HEK293 (cell line): ENCODE data around the gene ESRRA.

Experiments
- CTCF ChIA-PET: fragments of 350-600 bp; formaldehyde crosslinking; extraction: SDS; loops from one replicate; lab custom pipeline; 2021; ENCODE audit warnings: antibody characterized with exemption; lab: Yijun Ruan, JAX
- POLR2A ChIA-PET: fragments of 300-600 bp; formaldehyde crosslinking; extraction: SDS; loops from one replicate; lab custom pipeline; 2020; ENCODE audit warnings: antibody characterized with exemption, inconsistent platforms; lab: Yijun Ruan, JAX
- H3K27ac ChIP-seq: fragments of 200-500 bp; sonication (Bioruptor generic); 2 replicates; pipeline ENCODE4 v1.5.1; 2014; ENCODE audit warnings: low read depth, low read length, control low read depth, inconsistent platforms; ENCODE audit errors: extremely low read depth
- H3K36me3 ChIP-seq, 2 experiments: fragments of 200-500 bp in 1 of 2; sonication (Bioruptor generic) in 1 of 2; 1 replicate in 1 of 2; 2 replicates in 1 of 2; pipeline ENCODE4 v1.5.1; 2014 to 2017; ENCODE audit warnings: inconsistent platforms in 2 of 2, low read length in 2 of 2; ENCODE audit not compliant: control insufficient read depth in 2 of 2, insufficient read depth in 1 of 2
- H3K4me1 ChIP-seq: fragments of 200-500 bp; sonication (Bioruptor generic); 2 replicates; pipeline ENCODE4 v1.5.1; 2014; ENCODE audit warnings: mild to moderate bottlenecking, low read length, inconsistent platforms; ENCODE audit not compliant: control insufficient read depth, insufficient read depth
- H3K4me3 ChIP-seq: 2 replicates; pipeline ENCODE4 v1.5.1; 2011; ENCODE audit warnings: low read depth, mild to moderate bottlenecking, control low read depth, low read length, moderate library complexity
- H3K9me3 ChIP-seq: fragments of 200-500 bp; sonication (Bioruptor generic); 2 replicates; pipeline ENCODE4 v1.5.1; 2014; ENCODE audit warnings: low read depth, low read length, inconsistent platforms; ENCODE audit not compliant: control insufficient read depth, insufficient read depth
- EGR2 ChIP-seq: fragments of 450-650 bp; formaldehyde crosslinking; IDR thresholded peaks from 2 replicates; pipeline ENCODE4 v1.5.1; 2016; ENCODE audit warnings: low read depth, missing biosample characterization, missing genetic modification characterization
- HOXD13 ChIP-seq: sonication (generic); formaldehyde crosslinking; IDR thresholded peaks from 2 replicates; pipeline ENCODE4 v1.8.0; 2022; ENCODE audit warnings: missing genetic modification reagents, borderline replicate concordance
- PRDM10 ChIP-seq: fragments of 450-650 bp; formaldehyde crosslinking; IDR thresholded peaks from 2 replicates; pipeline ENCODE4 v1.5.1; 2016; ENCODE audit warnings: missing biosample characterization, missing genetic modification characterization
- REST ChIP-seq: fragments of 450-650 bp; formaldehyde crosslinking; IDR thresholded peaks from 2 replicates; pipeline ENCODE4 v1.5.1; 2016; ENCODE audit warnings: missing biosample characterization, missing genetic modification characterization
- ZBTB11 ChIP-seq: fragments of 450-650 bp; formaldehyde crosslinking; conservative IDR thresholded peaks from 2 replicates; pipeline ENCODE4 v1.5.1; 2016; ENCODE audit warnings: low read depth, missing biosample characterization, missing genetic modification characterization
- ZBTB17 ChIP-seq: fragments of 450-650 bp; formaldehyde crosslinking; IDR thresholded peaks from 2 replicates; pipeline ENCODE4 v1.5.1; 2016; ENCODE audit warnings: missing biosample characterization, missing genetic modification characterization
- ZNF10 ChIP-seq: fragments of 450-650 bp; formaldehyde crosslinking; IDR thresholded peaks from 2 replicates; pipeline ENCODE4 v1.5.1; 2017; ENCODE audit warnings: missing biosample characterization, missing genetic modification characterization
- ZNF302 ChIP-seq: fragments of 450-650 bp; formaldehyde crosslinking; IDR thresholded peaks from 2 replicates; pipeline ENCODE4 v1.5.1; 2016; ENCODE audit warnings: missing biosample characterization, missing genetic modification characterization, low read depth
- ZNF311 ChIP-seq: fragments of 450-650 bp; formaldehyde crosslinking; IDR thresholded peaks from 2 replicates; pipeline ENCODE4 v1.5.1; 2017; ENCODE audit warnings: missing biosample characterization, missing genetic modification characterization, borderline replicate concordance
- ZNF423 ChIP-seq: fragments of 450-650 bp; formaldehyde crosslinking; IDR thresholded peaks from 2 replicates; pipeline ENCODE4 v1.5.1; 2016; ENCODE audit warnings: missing biosample characterization, missing genetic modification characterization
- ZNF561 ChIP-seq: fragments of 450-650 bp; IDR thresholded peaks from 2 replicates; pipeline ENCODE4 v1.5.1; 2018; ENCODE audit warnings: missing biosample characterization, missing genetic modification characterization, borderline replicate concordance
- ZNF692 ChIP-seq: fragments of 450-650 bp; formaldehyde crosslinking; IDR thresholded peaks from 2 replicates; pipeline ENCODE4 v1.5.1; 2016; ENCODE audit warnings: missing biosample characterization, missing genetic modification characterization

The ESRRA gene

GRCh38 chr11:64275841-64276240, 29.5 kb upstream of the ESRRA start:
- ChIA-PET CTCF (interaction anchor here (1.0 to 1.8 kb wide), 7 partner anchors 9 to 69 kb away, joined by 3 to 9 read pairs (median 3); partner anchors contain the start of gene PLCB3), POLR2A (interaction anchor here (0.7 to 1.1 kb wide), 3 partner anchors 9 to 70 kb away, joined by 3 read pairs; partner anchors contain the start of gene BAD)
- H3K4me3 ChIP-seq = no peak overlapping the region
- peaks cover 0 to 45% of the 10 kb centered on the region in 2 experiments; a peak in 2 of 3 replicates for H3K36me3 ChIP-seq
- no peak overlapping the region for H3K27ac ChIP-seq
- no peaks in the 10 kb centered on the region for H3K4me1 ChIP-seq
- no peak for TF ChIP-seq ZNF692 (tag by site-specific recombination)
- TF ChIP-seq ZNF561 (tag by site-specific recombination) = no peak
- TF ChIP-seq HOXD13 (CRISPR knock-in tag) = no peak
- no peak for TF ChIP-seq EGR2 (tag by site-specific recombination)
- no peak for TF ChIP-seq ZNF302 (tag by site-specific recombination)
- TF ChIP-seq ZNF311 = no peak
- TF ChIP-seq REST (tag by site-specific recombination) = no peak
- no peak for TF ChIP-seq PRDM10 (tag by site-specific recombination)
- no peak for TF ChIP-seq ZNF423
- no peak for TF ChIP-seq ZBTB17 (tag by site-specific recombination)
- TF ChIP-seq ZBTB11 = no peak
- TF ChIP-seq ZNF10 (tag by site-specific recombination) = no peak
- TF ChIP-seq, all 188 proteins: peak for 0
- H3K9me3 ChIP-seq = no peaks in the 10 kb centered on the region
